GM10266 (cell line): ENCODE data around the gene TMEM18.

Source experiments
- DNase-seq: peaks from one replicate; pipeline ENCODE4 v3.0.0; 2012; ENCODE audit errors: extremely low spot score
- TF ChIP-seq, protein P1 (sequence below): IDR thresholded peaks from 2 replicates; pipeline ENCODE4 v1.5.1; 2012; ENCODE audit warnings: mild to moderate bottlenecking, low read depth; ENCODE audit not compliant: control insufficient read depth, insufficient read depth; ENCODE audit errors: missing control alignments

The TMEM18 gene

DNA sequence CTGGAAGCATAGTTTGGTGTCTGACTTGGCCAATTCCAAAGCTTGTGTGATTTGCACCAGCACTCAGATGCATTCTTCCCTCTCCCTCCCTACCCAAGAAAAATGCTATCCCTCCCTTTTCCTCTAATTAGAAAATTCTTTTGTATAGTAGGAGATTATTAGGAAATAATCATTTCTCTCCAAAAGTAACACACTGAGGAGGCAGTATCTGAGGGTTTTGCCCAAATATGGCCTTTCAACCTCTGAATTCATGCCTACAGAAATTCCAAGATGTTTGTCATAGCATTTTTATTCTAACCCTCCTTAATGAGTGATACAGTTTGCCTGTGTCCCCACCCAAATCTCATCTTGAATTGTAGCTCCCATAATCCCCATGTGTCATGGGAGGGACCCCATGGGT, 5.0 kb upstream of the TMEM18 start:
- TF ChIP-seq, protein P1, sequence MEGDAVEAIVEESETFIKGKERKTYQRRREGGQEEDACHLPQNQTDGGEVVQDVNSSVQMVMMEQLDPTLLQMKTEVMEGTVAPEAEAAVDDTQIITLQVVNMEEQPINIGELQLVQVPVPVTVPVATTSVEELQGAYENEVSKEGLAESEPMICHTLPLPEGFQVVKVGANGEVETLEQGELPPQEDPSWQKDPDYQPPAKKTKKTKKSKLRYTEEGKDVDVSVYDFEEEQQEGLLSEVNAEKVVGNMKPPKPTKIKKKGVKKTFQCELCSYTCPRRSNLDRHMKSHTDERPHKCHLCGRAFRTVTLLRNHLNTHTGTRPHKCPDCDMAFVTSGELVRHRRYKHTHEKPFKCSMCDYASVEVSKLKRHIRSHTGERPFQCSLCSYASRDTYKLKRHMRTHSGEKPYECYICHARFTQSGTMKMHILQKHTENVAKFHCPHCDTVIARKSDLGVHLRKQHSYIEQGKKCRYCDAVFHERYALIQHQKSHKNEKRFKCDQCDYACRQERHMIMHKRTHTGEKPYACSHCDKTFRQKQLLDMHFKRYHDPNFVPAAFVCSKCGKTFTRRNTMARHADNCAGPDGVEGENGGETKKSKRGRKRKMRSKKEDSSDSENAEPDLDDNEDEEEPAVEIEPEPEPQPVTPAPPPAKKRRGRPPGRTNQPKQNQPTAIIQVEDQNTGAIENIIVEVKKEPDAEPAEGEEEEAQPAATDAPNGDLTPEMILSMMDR, result no peak
- no peak for DNase-seq

DNA sequence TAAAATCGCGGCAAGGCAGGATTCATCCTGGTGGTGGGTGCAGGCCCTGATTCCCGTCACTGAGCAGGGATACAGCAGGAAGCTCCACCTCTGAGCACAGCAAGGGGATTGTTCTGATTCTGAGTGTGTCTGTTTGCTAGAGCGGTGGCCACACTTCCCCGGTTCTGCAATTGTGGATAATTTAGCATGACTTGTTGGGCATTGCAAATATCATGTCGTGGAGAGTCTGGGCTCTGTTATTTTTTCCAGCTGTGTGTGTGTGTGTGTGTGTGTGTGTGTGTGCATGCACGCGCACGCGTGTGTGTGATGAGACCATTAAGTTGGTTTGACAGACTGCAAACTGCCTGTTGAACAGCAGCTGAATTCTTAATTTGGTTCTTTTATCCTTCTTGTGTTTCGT, 4.1 kb upstream of the TMEM18 start:
- no peak for DNase-seq
- TF ChIP-seq, protein P1, result no peak

DNA sequence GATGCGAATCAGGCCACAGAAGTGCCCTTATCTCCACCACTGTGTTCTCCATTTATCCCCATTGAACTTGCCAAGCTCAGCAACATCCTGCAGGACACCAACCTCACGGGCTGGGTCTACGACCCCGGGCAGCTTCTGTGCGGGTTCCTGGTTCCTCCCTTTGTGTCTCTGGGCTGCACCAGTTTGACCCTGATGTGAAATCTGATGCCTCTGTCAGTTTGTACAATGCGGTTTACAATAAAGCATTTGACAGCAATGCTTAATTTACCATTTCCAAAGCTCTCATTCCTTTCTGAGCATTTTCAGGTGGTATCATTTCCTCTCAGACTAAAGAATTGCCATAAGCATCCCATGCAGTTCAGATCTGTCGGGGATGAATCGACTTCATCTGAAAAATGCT, 3.3 kb upstream of the TMEM18 start:
- TF ChIP-seq, protein P1, result no peak
- DNase-seq, result no peak

DNA sequence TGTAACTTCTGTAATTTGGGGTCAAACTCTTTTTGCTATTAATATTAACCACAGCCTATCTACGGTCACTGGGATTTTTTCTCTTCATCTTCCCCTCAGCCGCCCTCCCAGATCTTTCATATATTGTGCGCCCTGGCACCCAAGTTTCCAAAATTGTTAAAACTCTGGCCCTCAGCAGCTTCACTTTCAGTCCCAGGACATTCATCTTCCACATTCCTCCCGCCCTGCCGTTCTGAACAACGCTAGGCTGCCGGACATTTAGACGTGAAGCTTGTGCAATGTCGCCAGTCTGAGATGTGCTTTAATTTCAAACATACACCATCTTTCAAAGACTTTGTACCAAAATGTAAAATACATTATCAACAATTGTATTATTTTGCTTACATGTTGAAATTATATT, 1.8 kb upstream of the TMEM18 start:
- no peak for DNase-seq
- TF ChIP-seq, protein P1, result no peak

DNA sequence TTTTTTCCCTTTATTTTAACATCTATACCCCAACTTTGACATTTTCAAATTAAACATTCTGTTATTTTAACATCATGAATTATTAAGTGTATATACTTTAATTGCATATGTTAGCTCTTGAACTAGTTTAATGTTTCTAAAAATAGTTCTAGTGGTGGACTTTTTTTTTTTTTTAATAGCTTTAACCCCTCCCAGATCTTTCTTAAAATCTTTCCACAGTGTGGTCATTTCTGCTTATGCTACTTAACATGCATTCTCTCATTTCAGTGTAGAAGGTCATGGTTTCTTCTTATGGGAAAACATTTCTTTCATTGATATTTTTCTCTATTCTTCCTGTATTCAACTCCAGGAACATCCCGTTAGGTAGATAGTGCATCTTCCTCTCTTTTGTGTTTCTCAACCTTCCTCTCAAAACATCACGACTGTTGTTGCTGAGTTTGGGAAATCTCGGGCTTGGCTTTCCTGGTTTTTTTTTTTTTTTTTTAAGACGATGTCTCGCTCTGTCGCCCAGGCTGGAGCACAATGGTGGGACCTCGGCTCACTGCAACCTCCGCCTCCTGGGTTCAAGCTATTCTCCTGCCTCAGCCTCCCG, 849 bp upstream of the TMEM18 start:
- DNase-seq, result no peak
- TF ChIP-seq, protein P1, result no peak

DNA sequence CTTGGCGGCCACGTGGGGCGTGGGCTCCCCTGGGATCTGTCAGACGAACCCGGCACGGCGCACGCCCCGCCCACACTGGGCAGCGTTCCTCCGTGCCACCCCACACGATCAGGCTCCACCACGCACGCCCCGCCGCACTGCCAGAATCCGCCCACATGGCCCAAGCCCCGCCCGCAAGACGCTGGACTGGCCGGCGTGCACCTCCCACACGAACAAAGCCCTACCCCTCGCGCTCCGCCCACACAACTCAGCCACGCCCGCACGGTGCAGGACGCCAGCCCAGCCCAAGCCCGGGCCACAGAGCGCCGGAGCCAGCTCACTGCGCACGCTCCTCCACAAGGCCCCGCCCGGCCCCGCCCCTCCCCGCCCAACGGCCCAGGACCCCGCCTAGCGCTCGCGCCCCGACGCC, 555 bp downstream of the TMEM18 start:
- TF ChIP-seq, protein P1, result no peak
- peak; percentile 97 for DNase-seq

DNA sequence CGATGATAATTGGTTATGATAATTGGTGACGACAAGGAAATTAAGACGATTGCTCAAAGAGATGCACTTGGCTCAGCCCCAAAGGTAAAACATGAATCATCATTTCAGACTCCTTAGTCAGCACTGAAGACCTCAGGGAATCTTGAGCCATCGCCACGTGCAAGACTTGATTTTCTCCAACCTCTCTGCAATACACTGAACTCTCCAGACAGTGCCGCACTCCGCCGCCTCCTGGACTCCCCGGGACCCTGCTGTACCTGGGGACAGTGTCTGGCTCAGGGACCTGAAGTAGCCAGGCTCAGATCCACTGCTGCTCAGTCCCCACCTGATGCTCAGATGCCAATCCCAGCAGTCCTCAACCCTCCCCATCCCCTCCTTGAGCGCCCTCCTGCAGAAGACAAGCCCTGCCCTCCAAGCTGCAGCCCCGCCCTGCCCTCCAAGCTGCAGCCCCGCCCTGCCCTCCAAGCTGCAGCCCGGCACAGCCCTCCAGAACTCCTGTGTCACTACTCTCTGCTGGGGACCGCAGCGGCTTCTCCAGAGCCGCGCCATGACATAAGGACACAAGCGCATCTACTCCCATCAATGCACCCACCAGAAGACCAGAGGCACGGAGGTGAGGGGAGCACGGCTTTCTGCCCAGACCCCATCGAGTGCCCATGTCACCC, 1.1 kb downstream of the TMEM18 start:
- peak; percentile 39 for DNase-seq
- TF ChIP-seq, protein P1, result no peak
